KOPT-K1 (cell line): Measurements from ENCODE around the gene MCTP1.
"Not testable (repeated sequence)": the region's sequence is repeated elsewhere in the genome, so short reads cannot be mapped to it uniquely, and the experiment has no call there.

ENCODE experiments used
- H3K27ac ChIP-seq: fragments of 200-600 bp; sonication (generic); 2 replicates; pipeline ENCODE4 v1.5.1; 2016; ENCODE audit warnings: antibody characterized with exemption, mild to moderate bottlenecking, low read depth, low read length; ENCODE audit not compliant: poor library complexity, severe bottlenecking
- H3K36me3 ChIP-seq: fragments of 200-600 bp; sonication (generic); 2 replicates; pipeline ENCODE4 v1.5.1; 2017; ENCODE audit warnings: antibody characterized with exemption, mild to moderate bottlenecking, low read length, moderate library complexity; ENCODE audit not compliant: insufficient read depth
- H3K9me3 ChIP-seq: fragments of 200-600 bp; sonication (generic); 2 replicates; pipeline ENCODE4 v1.5.1; 2017; ENCODE audit warnings: antibody characterized with exemption, low read length, mild to moderate bottlenecking; ENCODE audit not compliant: insufficient read depth, poor library complexity, severe bottlenecking

The MCTP1 gene

GRCh38 chr5:95177456-95177855 lies 107.4 kb downstream of the MCTP1 start:
- Histone ChIP-seq H3K9me3 (no peaks in the 10 kb centered on the region), H3K36me3 (no peaks in the 10 kb centered on the region), H3K27ac (no peak overlapping the region)

GRCh38 chr5:95175106-95175505 lies 109.8 kb downstream of the MCTP1 start:
- Histone ChIP-seq H3K27ac (no peak overlapping the region), H3K36me3 (no peaks in the 10 kb centered on the region)

GRCh38 chr5:95172659-95173058 lies 112.2 kb downstream of the MCTP1 start:
- no peaks in the 10 kb centered on the region for H3K36me3 ChIP-seq
- no peaks in the 10 kb centered on the region for H3K9me3 ChIP-seq
- no peak overlapping the region for H3K27ac ChIP-seq

More at GRCh38 chr5:95175106-95175505, 109.8 kb downstream of the MCTP1 start:
- no peaks in the 10 kb centered on the region for H3K9me3 ChIP-seq

- Histone ChIP-seq H3K27ac (no peak overlapping the region), H3K36me3 (no peaks in the 10 kb centered on the region), H3K9me3 (no peaks in the 10 kb centered on the region)
Measured at GRCh38 chr5:95164861-95165260, 120.0 kb downstream of the MCTP1 start.

GRCh38 chr5:95163079-95163478 lies 121.8 kb downstream of the MCTP1 start:
- H3K27ac ChIP-seq: no peak overlapping the region
- no peaks in the 10 kb centered on the region for H3K36me3 ChIP-seq
- no peaks in the 10 kb centered on the region for H3K9me3 ChIP-seq

GRCh38 chr5:95162231-95162992 lies 122.5 kb downstream of the MCTP1 start:
- Histone ChIP-seq H3K27ac (no peak overlapping the region), H3K9me3 (no peaks in the 10 kb centered on the region), H3K36me3 (no peaks in the 10 kb centered on the region)

- H3K27ac ChIP-seq: no peak overlapping the region
- H3K36me3 ChIP-seq: no peaks in the 10 kb centered on the region
Measured at GRCh38 chr5:95159603-95160002, 125.3 kb downstream of the MCTP1 start.

GRCh38 chr5:95155888-95156287 lies 129.0 kb downstream of the MCTP1 start:
- Histone ChIP-seq H3K36me3 (no peaks in the 10 kb centered on the region), H3K27ac (no peak overlapping the region), H3K9me3 (no peaks in the 10 kb centered on the region)

More at GRCh38 chr5:95159603-95160002, 125.3 kb downstream of the MCTP1 start:
- H3K9me3 ChIP-seq: no peaks in the 10 kb centered on the region

- no peak overlapping the region for H3K27ac ChIP-seq
- no peaks in the 10 kb centered on the region for H3K9me3 ChIP-seq
- H3K36me3 ChIP-seq: no peaks in the 10 kb centered on the region
Measured at GRCh38 chr5:95153511-95153910, 131.4 kb downstream of the MCTP1 start.

- H3K27ac ChIP-seq: no peak overlapping the region
- H3K36me3 ChIP-seq: no peaks in the 10 kb centered on the region
- no peaks in the 10 kb centered on the region for H3K9me3 ChIP-seq
Measured at GRCh38 chr5:95152535-95152934, 132.4 kb downstream of the MCTP1 start.

GRCh38 chr5:95152131-95152530 lies 132.8 kb downstream of the MCTP1 start:
- Histone ChIP-seq H3K36me3 (no peaks in the 10 kb centered on the region), H3K9me3 (no peaks in the 10 kb centered on the region), H3K27ac (no peak overlapping the region)

- Histone ChIP-seq H3K27ac (no peak overlapping the region), H3K9me3 (no peaks in the 10 kb centered on the region), H3K36me3 (no peaks in the 10 kb centered on the region)
Measured at GRCh38 chr5:95151694-95152093, 133.2 kb downstream of the MCTP1 start.

- Histone ChIP-seq H3K9me3 (no peaks in the 10 kb centered on the region), H3K27ac (no peak overlapping the region), H3K36me3 (no peaks in the 10 kb centered on the region)
Measured at GRCh38 chr5:95149387-95149786, 135.5 kb downstream of the MCTP1 start.

GRCh38 chr5:95148453-95148852 lies 136.4 kb downstream of the MCTP1 start:
- Histone ChIP-seq H3K9me3 (no peaks in the 10 kb centered on the region), H3K36me3 (no peaks in the 10 kb centered on the region), H3K27ac (no peak overlapping the region)

- not testable (repeated sequence) for H3K9me3 ChIP-seq, H3K36me3 ChIP-seq, H3K27ac ChIP-seq
Measured at GRCh38 chr5:95143858-95144257, 141.0 kb downstream of the MCTP1 start.

GRCh38 chr5:95142145-95142544 lies 142.7 kb downstream of the MCTP1 start:
- Histone ChIP-seq H3K27ac (no peak overlapping the region), H3K9me3 (no peaks in the 10 kb centered on the region), H3K36me3 (no peaks in the 10 kb centered on the region)
